Stimulated activated naive CD8-positive, alpha-beta T cell treated with anti-CD3 and anti-CD28 coated beads, Interleukin-15, Interleukin-2, amounts not matched to agents 100 U/mL and 50 U/mL, for 24 hours (primary cell): ENCODE results near the gene MPZL1.
A peak's percentile ranks its signal among the peaks of the same experiment; 100 is the strongest.

Experiments
- ATAC-seq: fragments of 150-1000 bp; cut with Tn5 transposase; one replicate; pipeline ENCODE4 v1.10.0; 2021
- DNase-seq: peaks from one replicate; pipeline ENCODE4 v3.0.0; 2021

The MPZL1 gene

GRCh38 chr1:167721617-167722151 is at the start of gene MPZL1:
Gene MPZL1 (plus strand): TSS chr1:167721982. CDS start chr1:167722152, 170 bp downstream.
- ATAC-seq (peak; percentile 98), DNase-seq (peak; percentile 95)

GRCh38 chr1:167672831-167673230 is 49.0 kb upstream of the MPZL1 start:
- no peak for ATAC-seq

GRCh38 chr1:167673265-167673664 is 48.5 kb upstream of the MPZL1 start:
- no peak for DNase-seq
- no peak for ATAC-seq

More at GRCh38 chr1:167672831-167673230, 49.0 kb upstream of the MPZL1 start:
- no peak for DNase-seq

- DNase-seq = no peak
- ATAC-seq = no peak
Measured at GRCh38 chr1:167674156-167674555, 47.6 kb upstream of the MPZL1 start.

GRCh38 chr1:167675440-167675839 is 46.3 kb upstream of the MPZL1 start:
- DNase-seq (no peak), ATAC-seq (no peak)

- DNase-seq = no peak
- peak; percentile 8 for ATAC-seq
Measured at GRCh38 chr1:167676205-167676915, 45.4 kb upstream of the MPZL1 start.

GRCh38 chr1:167676916-167677848 is 44.6 kb upstream of the MPZL1 start:
- no peak for ATAC-seq
- DNase-seq = no peak

GRCh38 chr1:167678422-167678821 is 43.4 kb upstream of the MPZL1 start:
- ATAC-seq (no peak), DNase-seq (no peak)

GRCh38 chr1:167678838-167679237 is 42.9 kb upstream of the MPZL1 start:
- DNase-seq = no peak
- ATAC-seq = no peak

- ATAC-seq = no peak
- no peak for DNase-seq
Measured at GRCh38 chr1:167679714-167680113, 42.1 kb upstream of the MPZL1 start.

- ATAC-seq = no peak
Measured at GRCh38 chr1:167681024-167681423, 40.8 kb upstream of the MPZL1 start.

GRCh38 chr1:167681451-167682098 is 40.2 kb upstream of the MPZL1 start:
- no peak for DNase-seq
- no peak for ATAC-seq

More at GRCh38 chr1:167681024-167681423, 40.8 kb upstream of the MPZL1 start:
- DNase-seq = no peak

GRCh38 chr1:167683226-167683625 is 38.6 kb upstream of the MPZL1 start:
- no peak for DNase-seq
- no peak for ATAC-seq

- DNase-seq = no peak
- ATAC-seq = no peak
Measured at GRCh38 chr1:167683641-167684502, 37.9 kb upstream of the MPZL1 start.

GRCh38 chr1:167685844-167686243 is 35.9 kb upstream of the MPZL1 start:
- DNase-seq = no peak

GRCh38 chr1:167687919-167688519 is 33.8 kb upstream of the MPZL1 start:
- ATAC-seq (peak; percentile 11), DNase-seq (peak; percentile 86)

More at GRCh38 chr1:167685844-167686243, 35.9 kb upstream of the MPZL1 start:
- ATAC-seq = no peak

- ATAC-seq = peak; percentile 42
- no peak for DNase-seq
Measured at GRCh38 chr1:167689567-167689920, 32.2 kb upstream of the MPZL1 start.

- ATAC-seq = peak; percentile 62
Measured at GRCh38 chr1:167690053-167690452, 31.7 kb upstream of the MPZL1 start.

GRCh38 chr1:167693425-167694045 is 28.2 kb upstream of the MPZL1 start:
- DNase-seq (no peak), ATAC-seq (no peak)

More at GRCh38 chr1:167690053-167690452, 31.7 kb upstream of the MPZL1 start:
- no peak for DNase-seq

- DNase-seq = no peak
- ATAC-seq = no peak
Measured at GRCh38 chr1:167694691-167695090, 27.1 kb upstream of the MPZL1 start.
